ENCODE results near the gene RAB3IL1.

DNA sequence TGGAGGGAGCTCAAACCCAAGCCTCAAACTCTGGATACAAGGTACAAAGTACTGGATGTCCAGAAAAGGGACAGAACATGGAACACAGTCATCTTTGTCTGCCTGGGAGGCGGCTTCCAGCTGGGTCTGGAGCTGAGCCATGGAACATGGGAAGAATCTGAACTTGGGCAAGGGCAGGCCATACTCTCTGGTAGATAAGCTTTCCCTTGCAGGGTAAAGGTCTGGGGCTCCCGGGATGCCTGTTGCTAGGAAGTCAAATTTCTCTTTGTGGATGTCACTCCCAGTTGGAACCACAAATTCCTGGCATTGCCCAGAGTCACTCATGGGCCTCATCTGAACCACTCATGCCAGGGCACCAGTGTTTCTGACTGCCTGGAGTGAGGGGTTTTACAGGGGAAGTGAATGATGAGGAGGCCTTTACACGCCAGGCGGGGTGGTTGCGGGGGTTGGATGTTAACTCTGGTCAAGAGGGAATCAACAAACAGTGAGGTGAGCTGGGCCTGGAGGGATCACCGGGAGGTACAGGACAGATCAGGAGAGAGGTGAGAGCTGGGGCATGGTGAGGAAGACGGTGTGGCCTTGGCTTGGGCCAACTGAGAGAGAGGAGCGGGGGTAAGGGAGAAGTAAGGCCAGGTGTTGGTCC lies 44.3 kb upstream of the RAB3IL1 start:
- TF ChIP-seq EZH2 (IDR thresholded peaks at IDR 0.05) (no peak), POLR2AphosphoS5 (IDR thresholded peaks at IDR 0.05; ENCODE audit: borderline replicate concordance, low read depth, low read length) (no peak)

All from SK-N-MC (cell line).